ENCODE measurements around the gene TEAD3. TPM values are rescaled to one million over a fixed set of nuclear protein-coding genes. Genes with fewer than 3 reads are reported as not detected.

Gene TEAD3
- total RNA-seq, 1 donor from 2014 or later: 75.5 TPM

DNA sequence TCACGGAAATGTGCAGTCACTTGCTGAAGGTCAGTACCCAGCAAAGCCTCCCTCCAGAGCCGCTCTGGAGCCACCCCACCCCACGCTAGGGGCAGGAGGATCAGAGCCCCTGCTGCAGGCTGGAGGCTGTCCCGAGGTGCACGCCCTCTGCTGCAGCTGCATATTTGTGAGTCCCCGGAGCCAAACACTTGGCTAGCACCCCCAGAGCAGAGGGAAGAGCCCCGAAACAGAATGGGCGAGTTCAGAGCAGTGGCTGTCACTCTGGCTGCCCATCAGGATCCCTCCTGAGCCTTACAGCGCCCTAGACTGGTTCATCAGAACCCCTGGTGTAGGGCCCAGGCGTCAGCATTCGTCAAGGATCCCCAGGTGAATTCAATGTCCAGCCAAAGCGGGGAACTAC is 25.3 kb upstream of the TEAD3 start:
- H3K27ac ChIP-seq (ENCODE audit: low read depth, low read length): no peak overlapping the region
- H3K4me2 ChIP-seq (ENCODE audit: low read length): no peak overlapping the region
- H2AFZ ChIP-seq (ENCODE audit: low read depth, low read length): no peak overlapping the region
- Mint-ChIP-seq H3K27me3 (ENCODE audit: low read depth, unreplicated experiment) (peaks cover 28% of the 10 kb centered on the region), H3K4me1 (ENCODE audit: low read depth, unreplicated experiment) (no peaks in the 10 kb centered on the region), H3K36me3 (ENCODE audit: low read depth, unreplicated experiment) (no peaks in the 10 kb centered on the region), H3K9me3 (ENCODE audit: unreplicated experiment) (no peaks in the 10 kb centered on the region), H3K27ac (ENCODE audit: unreplicated experiment) (no peak overlapping the region), H3K4me3 (ENCODE audit: unreplicated experiment) (no peak overlapping the region)
- FAIRE-seq (no peak), DNase-seq (ENCODE audit: low read depth) (no peak)
- TF ChIP-seq EZH2 (IDR thresholded peaks at IDR 0.05; ENCODE audit: insufficient read depth, low read length): no peak
- TF ChIP-seq, protein P1, sequence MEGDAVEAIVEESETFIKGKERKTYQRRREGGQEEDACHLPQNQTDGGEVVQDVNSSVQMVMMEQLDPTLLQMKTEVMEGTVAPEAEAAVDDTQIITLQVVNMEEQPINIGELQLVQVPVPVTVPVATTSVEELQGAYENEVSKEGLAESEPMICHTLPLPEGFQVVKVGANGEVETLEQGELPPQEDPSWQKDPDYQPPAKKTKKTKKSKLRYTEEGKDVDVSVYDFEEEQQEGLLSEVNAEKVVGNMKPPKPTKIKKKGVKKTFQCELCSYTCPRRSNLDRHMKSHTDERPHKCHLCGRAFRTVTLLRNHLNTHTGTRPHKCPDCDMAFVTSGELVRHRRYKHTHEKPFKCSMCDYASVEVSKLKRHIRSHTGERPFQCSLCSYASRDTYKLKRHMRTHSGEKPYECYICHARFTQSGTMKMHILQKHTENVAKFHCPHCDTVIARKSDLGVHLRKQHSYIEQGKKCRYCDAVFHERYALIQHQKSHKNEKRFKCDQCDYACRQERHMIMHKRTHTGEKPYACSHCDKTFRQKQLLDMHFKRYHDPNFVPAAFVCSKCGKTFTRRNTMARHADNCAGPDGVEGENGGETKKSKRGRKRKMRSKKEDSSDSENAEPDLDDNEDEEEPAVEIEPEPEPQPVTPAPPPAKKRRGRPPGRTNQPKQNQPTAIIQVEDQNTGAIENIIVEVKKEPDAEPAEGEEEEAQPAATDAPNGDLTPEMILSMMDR (IDR thresholded peaks at IDR 0.05; ENCODE audit: insufficient read depth, low read depth, low read length): no peak
- H3K27me3 ChIP-seq (ENCODE audit: insufficient read depth, low read length): peaks cover 10% of the 10 kb centered on the region
- H3K9me3 ChIP-seq (ENCODE audit: insufficient read depth, low read depth, low read length): no peaks in the 10 kb centered on the region
- no peaks in the 10 kb centered on the region for H3K79me2 ChIP-seq (ENCODE audit: insufficient read depth, low read length)
- no peak overlapping the region for H3K4me3 ChIP-seq (ENCODE audit: insufficient read depth, low read depth, low read length)
- H3K4me1 ChIP-seq (ENCODE audit: insufficient read depth, low read length): no peaks in the 10 kb centered on the region
- no peaks in the 10 kb centered on the region for H3K36me3 ChIP-seq (ENCODE audit: insufficient read depth, low read length)
- no peak overlapping the region for H3K9ac ChIP-seq (ENCODE audit: low read length)
- no peaks in the 10 kb centered on the region for H4K20me1 ChIP-seq (ENCODE audit: insufficient read depth, low read length)

DNA sequence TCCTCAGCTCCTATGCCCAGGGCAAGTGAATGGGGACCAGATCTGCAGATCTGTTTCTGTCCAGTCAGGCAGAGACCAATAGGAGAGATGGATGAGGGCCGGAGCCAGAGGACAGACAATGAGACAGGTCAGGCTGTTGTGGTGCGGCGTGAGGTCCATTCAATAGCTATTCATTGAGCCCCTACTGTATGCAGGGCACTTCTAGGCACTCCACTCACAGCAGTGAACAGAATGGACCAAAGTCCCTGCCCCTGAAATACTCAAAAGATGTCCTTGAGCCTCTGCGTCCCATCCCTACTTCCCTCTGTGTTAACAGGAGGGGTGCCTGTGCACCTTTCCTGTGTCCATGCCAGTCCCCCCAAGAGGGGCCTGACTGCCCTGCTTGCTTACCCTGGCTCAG is 24.4 kb upstream of the TEAD3 start:
- H3K4me1 ChIP-seq (ENCODE audit: insufficient read depth, low read length): no peaks in the 10 kb centered on the region

More for the DNA sequence above, 24.4 kb upstream of the TEAD3 start:
- H3K27ac Mint-ChIP-seq (ENCODE audit: unreplicated experiment): no peak overlapping the region
- no peaks in the 10 kb centered on the region for H3K36me3 Mint-ChIP-seq (ENCODE audit: low read depth, unreplicated experiment)
- no peaks in the 10 kb centered on the region for H4K20me1 ChIP-seq (ENCODE audit: insufficient read depth, low read length)
- DNase-seq (ENCODE audit: low read depth) (no peak), FAIRE-seq (no peak)
- TF ChIP-seq, protein P1 (IDR thresholded peaks at IDR 0.05; ENCODE audit: insufficient read depth, low read depth, low read length): no peak
- TF ChIP-seq EZH2 (IDR thresholded peaks at IDR 0.05; ENCODE audit: insufficient read depth, low read length): no peak
- no peaks in the 10 kb centered on the region for H3K79me2 ChIP-seq (ENCODE audit: insufficient read depth, low read length)
- no peaks in the 10 kb centered on the region for H3K4me1 Mint-ChIP-seq (ENCODE audit: low read depth, unreplicated experiment)
- no peaks in the 10 kb centered on the region for H3K36me3 ChIP-seq (ENCODE audit: insufficient read depth, low read length)
- no peak overlapping the region for H3K4me3 Mint-ChIP-seq (ENCODE audit: unreplicated experiment)
- peaks cover 10% of the 10 kb centered on the region for H3K27me3 ChIP-seq (ENCODE audit: insufficient read depth, low read length)
- H3K4me2 ChIP-seq (ENCODE audit: low read length): no peak overlapping the region
- H3K27me3 Mint-ChIP-seq (ENCODE audit: low read depth, unreplicated experiment): peaks cover 29% of the 10 kb centered on the region
- no peak overlapping the region for H3K4me3 ChIP-seq (ENCODE audit: insufficient read depth, low read depth, low read length)
- H2AFZ ChIP-seq (ENCODE audit: low read depth, low read length): no peak overlapping the region
- no peak overlapping the region for H3K27ac ChIP-seq (ENCODE audit: low read depth, low read length)
- H3K9me3 ChIP-seq (ENCODE audit: insufficient read depth, low read depth, low read length): no peaks in the 10 kb centered on the region
- H3K9ac ChIP-seq (ENCODE audit: low read length): no peak overlapping the region
- no peaks in the 10 kb centered on the region for H3K9me3 Mint-ChIP-seq (ENCODE audit: unreplicated experiment)

Data from astrocyte (in vitro differentiated cells and primary cell).